Spleen (tissue), 7 donors: ENCODE results near the gene LRRC7.

Experiments used
- CTCF ChIP-seq, 11 experiments: fragments of 200-600 bp in 7 of 11; fragments of 450-650 bp in 4 of 11; sonication (generic) in 4 of 11; IDR thresholded peaks in 8 of 11; conservative IDR thresholded peaks in 3 of 11; 1 replicate in 7 of 11; 2 replicates in 4 of 11; pipeline versions ENCODE4 v1.4.0 to v1.8.0; 2016 to 2021; ENCODE audit warnings: antibody characterized with exemption in 11 of 11, inconsistent platforms in 4 of 11, mild to moderate bottlenecking in 1 of 11
- POLR2A ChIP-seq, 3 donors: fragments of 450-650 bp; IDR thresholded peaks; one replicate each; pipeline ENCODE4 v1.5.1; 2017; ENCODE audit warnings: antibody characterized with exemption in 3 of 3, mild to moderate bottlenecking in 1 of 3
- POLR2AphosphoS5 ChIP-seq, 3 donors: sonication (generic); formaldehyde crosslinking; IDR thresholded peaks; one replicate each; pipeline ENCODE4 v1.5.1; 2017; ENCODE audit warnings: antibody characterized with exemption in 3 of 3
- donor health status: DM: no; HTN: no; CAD: no; lungs with moderate emphysema.
- donor health status: DM: no; HTN: no; CAD: no.
- donor health status: DM: no; HTN: no; CAD: no.

- TF ChIP-seq CTCF (IDR thresholded peaks at IDR 0.05 in 8 of 11, conservative IDR thresholded peaks at IDR 0.05 in 3 of 11) (no peak), POLR2A (IDR thresholded peaks at IDR 0.05) (no peak), POLR2AphosphoS5 (IDR thresholded peaks at IDR 0.05) (no peak)
Observed at GRCh38 chr1:69766431-69767180, 198.9 kb downstream of the LRRC7 start.
